ENCODE results near the gene IRF4. TPM values are rescaled to one million over a fixed set of nuclear protein-coding genes. Genes with fewer than 3 reads are reported as not detected.

Gene IRF4
- total RNA-seq, 1 experiment from 2014 or later, result 0.37 TPM

- ChIA-PET CTCF (no interaction called here), POLR2A (ENCODE audit: low non-redundant PET) (no interaction called here)
- Histone ChIP-seq H3K9me3 (ENCODE audit: low read depth, low read length, poor library complexity, severe bottlenecking) (peaks cover 10% of the 10 kb centered on the region), H3K27ac (ENCODE audit: low read depth, low read length, poor library complexity, severe bottlenecking) (no peak overlapping the region), H3K27me3 (replicated peaks; ENCODE audit: insufficient read depth, low read depth, low read length, poor library complexity) (no peaks in the 10 kb centered on the region), H3K4me1 (ENCODE audit: insufficient read depth, low read length, poor library complexity, severe bottlenecking) (no peaks in the 10 kb centered on the region), H3K36me3 (ENCODE audit: insufficient read depth, low read length, poor library complexity, severe bottlenecking) (no peaks in the 10 kb centered on the region), H3K4me3 (ENCODE audit: low read depth, low read length, poor library complexity, severe bottlenecking) (no peak overlapping the region)
- no peak for DNase-seq (ENCODE audit: low spot score)
- TF ChIP-seq EZH2 (IDR thresholded peaks at IDR 0.05; ENCODE audit: borderline replicate concordance, low read depth, low read length, poor library complexity, severe bottlenecking), result no peak
- no peak for TF ChIP-seq CTCF (conservative IDR thresholded peaks at IDR 0.05; ENCODE audit: low read depth, low read length)
- BruUV-seq (replicated peaks), result no TSS peak
- intact Hi-C loops (cut with micrococcal nuclease; ENCODE audit: unreplicated experiment), result no loop called here
These were observed 32.7 kb upstream of the IRF4 start for GRCh38 chr6:358847-359246.

- Histone ChIP-seq H3K27ac (ENCODE audit: low read depth, low read length, poor library complexity, severe bottlenecking) (no peak overlapping the region), H3K4me3 (ENCODE audit: low read depth, low read length, poor library complexity, severe bottlenecking) (no peak overlapping the region), H3K4me1 (ENCODE audit: insufficient read depth, low read length, poor library complexity, severe bottlenecking) (no peaks in the 10 kb centered on the region), H3K9me3 (ENCODE audit: low read depth, low read length, poor library complexity, severe bottlenecking) (peaks cover 14% of the 10 kb centered on the region), H3K36me3 (ENCODE audit: insufficient read depth, low read length, poor library complexity, severe bottlenecking) (no peaks in the 10 kb centered on the region), H3K27me3 (replicated peaks; ENCODE audit: insufficient read depth, low read depth, low read length, poor library complexity) (no peaks in the 10 kb centered on the region)
- BruUV-seq (replicated peaks), result no TSS peak
- TF ChIP-seq EZH2 (IDR thresholded peaks at IDR 0.05; ENCODE audit: borderline replicate concordance, low read depth, low read length, poor library complexity, severe bottlenecking) (no peak), CTCF (conservative IDR thresholded peaks at IDR 0.05; ENCODE audit: low read depth, low read length) (no peak)
- CTCF ChIA-PET, result no interaction called here
- DNase-seq (ENCODE audit: low spot score), result no peak
- intact Hi-C loops (cut with micrococcal nuclease; ENCODE audit: unreplicated experiment), result no loop called here
- POLR2A ChIA-PET (ENCODE audit: low non-redundant PET), result no interaction called here
These were observed 32.1 kb upstream of the IRF4 start for GRCh38 chr6:359261-360035.

GRCh38 chr6:360349-360748 lies 31.2 kb upstream of the IRF4 start:
- TF ChIP-seq EZH2 (IDR thresholded peaks at IDR 0.05; ENCODE audit: borderline replicate concordance, low read depth, low read length, poor library complexity, severe bottlenecking) (no peak), CTCF (conservative IDR thresholded peaks at IDR 0.05; ENCODE audit: low read depth, low read length) (no peak)
- no TSS peak for BruUV-seq (replicated peaks)
- H3K27ac ChIP-seq (ENCODE audit: low read depth, low read length, poor library complexity, severe bottlenecking), result no peak overlapping the region
- H3K4me3 ChIP-seq (ENCODE audit: low read depth, low read length, poor library complexity, severe bottlenecking), result no peak overlapping the region
- no peaks in the 10 kb centered on the region for H3K36me3 ChIP-seq (ENCODE audit: insufficient read depth, low read length, poor library complexity, severe bottlenecking)
- ChIA-PET CTCF (no interaction called here), POLR2A (ENCODE audit: low non-redundant PET) (no interaction called here)
- no peaks in the 10 kb centered on the region for H3K4me1 ChIP-seq (ENCODE audit: insufficient read depth, low read length, poor library complexity, severe bottlenecking)
- DNase-seq (ENCODE audit: low spot score), result no peak
- intact Hi-C loops (cut with micrococcal nuclease; ENCODE audit: unreplicated experiment), result no loop called here
- H3K9me3 ChIP-seq (ENCODE audit: low read depth, low read length, poor library complexity, severe bottlenecking), result peaks cover 17% of the 10 kb centered on the region
- H3K27me3 ChIP-seq (replicated peaks; ENCODE audit: insufficient read depth, low read depth, low read length, poor library complexity), result no peaks in the 10 kb centered on the region

Measured in A673 (cell line).